Measurements from ENCODE around the gene LAT.

LAT gene

DNA sequence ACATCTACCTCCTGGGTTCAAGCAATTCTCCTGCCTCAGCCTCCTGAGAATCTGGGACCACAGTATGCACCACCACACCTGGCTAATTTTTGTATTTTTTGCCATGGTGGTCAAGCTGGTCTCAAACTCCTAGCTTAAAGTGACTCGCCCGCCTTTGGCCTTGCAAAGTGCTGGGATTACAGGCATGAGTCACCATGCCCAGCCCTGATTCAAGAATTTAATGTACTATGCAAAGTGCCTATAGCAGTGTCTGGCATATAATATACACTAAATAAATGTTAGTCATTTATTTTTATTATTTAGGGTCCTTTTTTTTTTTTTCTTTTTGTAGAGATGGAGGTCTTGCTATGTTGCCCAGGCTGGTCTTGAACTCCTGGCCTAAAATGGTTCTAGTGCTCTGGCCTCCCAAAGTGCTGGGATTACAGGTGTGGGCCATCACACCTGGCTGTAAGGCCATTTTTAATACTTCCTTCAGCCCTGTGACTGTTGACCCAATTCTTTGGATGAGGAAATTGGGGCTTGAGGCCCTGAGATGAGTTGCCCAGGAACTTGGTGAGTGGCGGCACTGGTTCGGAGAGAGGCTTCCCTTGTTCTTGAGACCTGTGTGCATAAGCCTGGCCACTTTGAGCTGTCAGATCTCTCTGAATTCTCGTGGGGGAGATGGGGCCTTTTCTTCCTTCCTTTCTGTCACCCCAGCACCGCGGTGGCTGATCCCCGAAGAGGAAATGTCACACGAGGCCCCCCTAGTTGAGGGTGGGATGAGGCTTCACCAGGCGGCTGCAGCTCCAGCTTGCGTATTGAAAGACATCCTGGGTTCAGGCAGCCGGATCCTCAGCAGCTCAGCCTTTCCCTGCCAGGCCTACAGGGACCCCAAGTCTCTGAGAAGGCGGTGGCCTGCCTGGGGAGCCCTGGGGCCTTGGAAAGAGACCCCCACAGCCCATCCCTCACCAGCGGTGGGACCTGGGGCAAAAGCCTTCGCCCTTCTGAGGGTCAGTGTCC lies 38.7 kb downstream of the LAT start (continued):
- TF ChIP-seq PATZ1 (CRISPR knock-in tag; IDR thresholded peaks at IDR 0.05; ENCODE audit: borderline replicate concordance) (no peak), ZFP30 (CRISPR knock-in tag; IDR thresholded peaks at IDR 0.05) (no peak), CSDC2 (CRISPR knock-in tag; IDR thresholded peaks at IDR 0.05) (no peak), OSR1 (CRISPR knock-in tag; IDR thresholded peaks at IDR 0.05) (no peak), ARNTL (CRISPR knock-in tag; IDR thresholded peaks at IDR 0.05; ENCODE audit: borderline replicate concordance, low read depth) (no peak), ZNF8 (CRISPR knock-in tag; IDR thresholded peaks at IDR 0.05) (no peak), TOX (CRISPR knock-in tag; IDR thresholded peaks at IDR 0.05; ENCODE audit: borderline replicate concordance) (no peak), PPARA (CRISPR knock-in tag; IDR thresholded peaks at IDR 0.05; ENCODE audit: borderline replicate concordance) (no peak), RARB (CRISPR knock-in tag; IDR thresholded peaks at IDR 0.05) (no peak), GLIS3 (CRISPR knock-in tag; IDR thresholded peaks at IDR 0.05) (no peak)

- TF ChIP-seq ZC3H10 (CRISPR knock-in tag; IDR thresholded peaks at IDR 0.05): no peak
- TF ChIP-seq ZFP30 (CRISPR knock-in tag; IDR thresholded peaks at IDR 0.05): no peak
- no peak for TF ChIP-seq ZNF70 (CRISPR knock-in tag; IDR thresholded peaks at IDR 0.05)
- TF ChIP-seq, protein P1, sequence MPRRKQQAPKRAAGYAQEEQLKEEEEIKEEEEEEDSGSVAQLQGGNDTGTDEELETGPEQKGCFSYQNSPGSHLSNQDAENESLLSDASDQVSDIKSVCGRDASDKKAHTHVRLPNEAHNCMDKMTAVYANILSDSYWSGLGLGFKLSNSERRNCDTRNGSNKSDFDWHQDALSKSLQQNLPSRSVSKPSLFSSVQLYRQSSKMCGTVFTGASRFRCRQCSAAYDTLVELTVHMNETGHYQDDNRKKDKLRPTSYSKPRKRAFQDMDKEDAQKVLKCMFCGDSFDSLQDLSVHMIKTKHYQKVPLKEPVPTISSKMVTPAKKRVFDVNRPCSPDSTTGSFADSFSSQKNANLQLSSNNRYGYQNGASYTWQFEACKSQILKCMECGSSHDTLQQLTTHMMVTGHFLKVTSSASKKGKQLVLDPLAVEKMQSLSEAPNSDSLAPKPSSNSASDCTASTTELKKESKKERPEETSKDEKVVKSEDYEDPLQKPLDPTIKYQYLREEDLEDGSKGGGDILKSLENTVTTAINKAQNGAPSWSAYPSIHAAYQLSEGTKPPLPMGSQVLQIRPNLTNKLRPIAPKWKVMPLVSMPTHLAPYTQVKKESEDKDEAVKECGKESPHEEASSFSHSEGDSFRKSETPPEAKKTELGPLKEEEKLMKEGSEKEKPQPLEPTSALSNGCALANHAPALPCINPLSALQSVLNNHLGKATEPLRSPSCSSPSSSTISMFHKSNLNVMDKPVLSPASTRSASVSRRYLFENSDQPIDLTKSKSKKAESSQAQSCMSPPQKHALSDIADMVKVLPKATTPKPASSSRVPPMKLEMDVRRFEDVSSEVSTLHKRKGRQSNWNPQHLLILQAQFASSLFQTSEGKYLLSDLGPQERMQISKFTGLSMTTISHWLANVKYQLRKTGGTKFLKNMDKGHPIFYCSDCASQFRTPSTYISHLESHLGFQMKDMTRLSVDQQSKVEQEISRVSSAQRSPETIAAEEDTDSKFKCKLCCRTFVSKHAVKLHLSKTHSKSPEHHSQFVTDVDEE (CRISPR knock-in tag; IDR thresholded peaks at IDR 0.05): no peak
- TF ChIP-seq GLIS3 (CRISPR knock-in tag; IDR thresholded peaks at IDR 0.05): no peak
- TF ChIP-seq ZFP3 (CRISPR knock-in tag; IDR thresholded peaks at IDR 0.05): no peak
- no peak for TF ChIP-seq ZNF8 (CRISPR knock-in tag; IDR thresholded peaks at IDR 0.05)
- TF ChIP-seq TOX (CRISPR knock-in tag; IDR thresholded peaks at IDR 0.05; ENCODE audit: borderline replicate concordance): no peak
- TF ChIP-seq CSDC2 (CRISPR knock-in tag; IDR thresholded peaks at IDR 0.05): no peak
- no peak for TF ChIP-seq ZNF565 (CRISPR knock-in tag; conservative IDR thresholded peaks at IDR 0.05; ENCODE audit: low read depth)
- TF ChIP-seq SNAI2 (CRISPR knock-in tag; IDR thresholded peaks at IDR 0.05): no peak
- no peak for TF ChIP-seq BACH2 (CRISPR knock-in tag; IDR thresholded peaks at IDR 0.05; ENCODE audit: borderline replicate concordance)
- TF ChIP-seq CSRNP3 (CRISPR knock-in tag; IDR thresholded peaks at IDR 0.05): no peak
- no peak for ATAC-seq
Observed at GRCh38 chr16:29024278-29024677, 39.4 kb downstream of the LAT start.

GRCh38 chr16:29025218-29025617 lies 40.4 kb downstream of the LAT start:
- TF ChIP-seq PPARA (CRISPR knock-in tag; IDR thresholded peaks at IDR 0.05; ENCODE audit: borderline replicate concordance) (no peak), ZFP3 (CRISPR knock-in tag; IDR thresholded peaks at IDR 0.05) (no peak), GLIS3 (CRISPR knock-in tag; IDR thresholded peaks at IDR 0.05) (no peak), ZNF565 (CRISPR knock-in tag; conservative IDR thresholded peaks at IDR 0.05; ENCODE audit: low read depth) (no peak), BACH2 (CRISPR knock-in tag; IDR thresholded peaks at IDR 0.05; ENCODE audit: borderline replicate concordance) (no peak), CSDC2 (CRISPR knock-in tag; IDR thresholded peaks at IDR 0.05) (no peak), ZC3H10 (CRISPR knock-in tag; IDR thresholded peaks at IDR 0.05) (no peak), ESRRG (CRISPR knock-in tag; IDR thresholded peaks at IDR 0.05) (no peak), TCF4 (CRISPR knock-in tag; IDR thresholded peaks at IDR 0.05; ENCODE audit: borderline replicate concordance) (no peak), RARB (CRISPR knock-in tag; IDR thresholded peaks at IDR 0.05) (no peak), ARNTL (CRISPR knock-in tag; IDR thresholded peaks at IDR 0.05; ENCODE audit: borderline replicate concordance, low read depth) (no peak), ZNF8 (CRISPR knock-in tag; IDR thresholded peaks at IDR 0.05) (no peak), CSRNP3 (CRISPR knock-in tag; IDR thresholded peaks at IDR 0.05) (no peak), ZNF70 (CRISPR knock-in tag; IDR thresholded peaks at IDR 0.05) (no peak), TOX (CRISPR knock-in tag; IDR thresholded peaks at IDR 0.05; ENCODE audit: borderline replicate concordance) (no peak), ZFP30 (CRISPR knock-in tag; IDR thresholded peaks at IDR 0.05) (no peak)
- TF ChIP-seq, protein P2, sequence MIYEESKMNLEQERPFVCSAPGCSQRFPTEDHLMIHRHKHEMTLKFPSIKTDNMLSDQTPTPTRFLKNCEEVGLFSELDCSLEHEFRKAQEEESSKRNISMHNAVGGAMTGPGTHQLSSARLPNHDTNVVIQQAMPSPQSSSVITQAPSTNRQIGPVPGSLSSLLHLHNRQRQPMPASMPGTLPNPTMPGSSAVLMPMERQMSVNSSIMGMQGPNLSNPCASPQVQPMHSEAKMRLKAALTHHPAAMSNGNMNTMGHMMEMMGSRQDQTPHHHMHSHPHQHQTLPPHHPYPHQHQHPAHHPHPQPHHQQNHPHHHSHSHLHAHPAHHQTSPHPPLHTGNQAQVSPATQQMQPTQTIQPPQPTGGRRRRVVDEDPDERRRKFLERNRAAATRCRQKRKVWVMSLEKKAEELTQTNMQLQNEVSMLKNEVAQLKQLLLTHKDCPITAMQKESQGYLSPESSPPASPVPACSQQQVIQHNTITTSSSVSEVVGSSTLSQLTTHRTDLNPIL (CRISPR knock-in tag; IDR thresholded peaks at IDR 0.05; ENCODE audit: low read depth): no peak
- no peak for ATAC-seq
